HepG2 (cell line): Measurements from ENCODE around the gene RAB43.

Source experiments
- CHCHD3 ChIP-seq: sonication (generic); formaldehyde crosslinking; IDR thresholded peaks from 2 replicates; pipeline ENCODE4 v1.8.0; 2022; ENCODE audit warnings: mild to moderate bottlenecking, missing genetic modification reagents, moderate library complexity
- POLR2A ChIP-seq, 2 experiments: IDR thresholded peaks; 2 replicates each; pipeline ENCODE4 v1.6.1; 2011; ENCODE audit warnings: low read depth in 2 of 2, low read length in 2 of 2, mild to moderate bottlenecking in 1 of 2, moderate library complexity in 1 of 2; ENCODE audit not compliant: insufficient read depth in 1 of 2
- ZFP82 ChIP-seq: sonication (generic); formaldehyde crosslinking; IDR thresholded peaks from 2 replicates; pipeline ENCODE4 v1.5.1; 2020; ENCODE audit warnings: mild to moderate bottlenecking, missing genetic modification reagents, borderline replicate concordance
- ZNF24 ChIP-seq: fragments of 450-650 bp; IDR thresholded peaks from 2 replicates; pipeline ENCODE4 v1.6.1; 2017; ENCODE audit warnings: antibody characterized with exemption, mild to moderate bottlenecking

- TF ChIP-seq POLR2A (IDR thresholded peaks at IDR 0.05; ENCODE audit: insufficient read depth in 1 of 2, low read depth in 2 of 2, low read length in 2 of 2), result no peak
- no peak for TF ChIP-seq CHCHD3 (CRISPR knock-in tag)
- no peak for TF ChIP-seq ZNF24
- TF ChIP-seq ZFP82, result no peak
These were observed 18.3 kb downstream of the RAB43 start for GRCh38 chr3:129103296-129103695.
